ENCODE data around the gene CHD5.
"Not testable (repeated sequence)": the region's sequence is repeated elsewhere in the genome, so short reads cannot be mapped to it uniquely, and the experiment has no call there.

Gene CHD5

DNA sequence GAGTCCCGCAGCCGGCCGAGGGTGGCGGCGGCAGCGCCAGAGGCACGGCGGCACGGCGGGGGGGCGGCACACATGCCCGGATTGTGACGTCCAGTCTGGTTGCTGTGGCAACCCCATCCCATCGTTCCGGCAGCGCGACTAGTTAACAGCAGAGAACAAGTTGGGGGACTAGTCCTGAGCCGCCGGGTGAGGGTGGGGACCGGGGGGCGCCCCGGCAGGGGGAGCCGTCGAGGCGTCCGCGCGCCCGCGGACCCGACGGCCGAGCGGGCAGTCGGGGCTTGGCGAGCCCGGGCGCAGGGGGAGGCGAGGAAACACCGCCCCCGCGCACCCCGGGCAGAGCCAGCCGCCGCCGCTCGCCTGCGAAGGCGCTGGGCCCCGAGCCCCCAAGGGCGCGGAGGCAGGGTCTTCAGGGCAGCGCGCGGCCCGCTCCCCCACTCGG lies at the start of gene CHD5:
Gene CHD5 (minus strand): TSS at position 54 of the 439 bp plus-strand sequence. CDS start 298 bp downstream, outside the sequence.
- H3K27ac ChIP-seq (ENCODE audit: low read length): no peak within 1 kb of the TSS

DNA sequence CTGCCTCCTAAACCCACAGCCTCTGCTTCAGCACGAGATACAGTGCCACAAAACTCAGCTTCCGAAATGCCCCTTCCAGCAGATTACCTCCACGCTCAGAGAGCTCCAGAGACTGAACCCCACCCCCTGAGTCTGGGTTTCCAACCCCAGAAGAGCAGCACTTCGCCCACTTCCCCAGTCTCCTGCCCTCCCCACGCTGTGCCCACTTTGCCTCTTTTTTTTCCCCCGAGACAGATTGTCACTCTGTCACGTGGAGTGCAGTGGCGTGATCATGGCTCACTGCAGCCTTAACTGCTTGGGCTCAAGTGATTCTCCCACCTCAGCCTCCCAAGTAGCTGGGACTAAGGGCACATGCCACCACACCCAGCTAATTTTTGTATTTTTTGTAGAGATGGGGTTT lies 45.5 kb upstream of the CHD5 start:
- Histone ChIP-seq H3K27ac (ENCODE audit: low read length) (no peak overlapping the region), H3K9me3 (ENCODE audit: control insufficient read depth, insufficient read depth, low read length) (no peaks in the 10 kb centered on the region), H3K4me1 (ENCODE audit: control insufficient read depth, insufficient read depth, low read length) (no peaks in the 10 kb centered on the region), H3K4me3 (ENCODE audit: low read length) (no peak overlapping the region), H3K36me3 (ENCODE audit: control insufficient read depth, insufficient read depth, low read length) (peaks cover 27% of the 10 kb centered on the region), H3K27me3 (ENCODE audit: control insufficient read depth, insufficient read depth, low read length) (no peaks in the 10 kb centered on the region)
- no CpG with 5 or more reads among the region's 8 CpGs for WGBS (ENCODE audit: insufficient coverage, insufficient read length)
- DNase-seq (ENCODE audit: low read depth, low spot score): no peak

More for the DNA sequence above, at the start of gene CHD5:
- H3K9me3 ChIP-seq (ENCODE audit: control insufficient read depth, insufficient read depth, low read length): no peaks in the 10 kb centered on the region
- WGBS (ENCODE audit: insufficient coverage, insufficient read length): no CpG with 5 or more reads among the region's 57 CpGs
- H3K4me1 ChIP-seq (ENCODE audit: control insufficient read depth, insufficient read depth, low read length): peaks cover 1% of the 10 kb centered on the region; the same call in 1 of the 2 replicates
- H3K36me3 ChIP-seq (ENCODE audit: control insufficient read depth, insufficient read depth, low read length): no peaks in the 10 kb centered on the region
- H3K4me3 ChIP-seq (ENCODE audit: low read length): peak within 1 kb of the TSS; percentile 43; the same call in 1 of the 2 replicates
- no peak for DNase-seq (ENCODE audit: low read depth, low spot score)
- H3K27me3 ChIP-seq (ENCODE audit: control insufficient read depth, insufficient read depth, low read length): peaks cover 17% of the 10 kb centered on the region

GRCh38 chr1:6224718-6225117 lies 44.6 kb upstream of the CHD5 start:
- no CpG with 5 or more reads among the region's 15 CpGs for WGBS (ENCODE audit: insufficient coverage, insufficient read length)
- H3K27ac ChIP-seq (ENCODE audit: low read length): no peak overlapping the region
- H3K27me3 ChIP-seq (ENCODE audit: control insufficient read depth, insufficient read depth, low read length): no peaks in the 10 kb centered on the region
- DNase-seq (ENCODE audit: low read depth, low spot score): no peak
- H3K9me3 ChIP-seq (ENCODE audit: control insufficient read depth, insufficient read depth, low read length): no peaks in the 10 kb centered on the region
- H3K4me1 ChIP-seq (ENCODE audit: control insufficient read depth, insufficient read depth, low read length): no peaks in the 10 kb centered on the region
- H3K4me3 ChIP-seq (ENCODE audit: low read length): no peak overlapping the region
- H3K36me3 ChIP-seq (ENCODE audit: control insufficient read depth, insufficient read depth, low read length): peaks cover 30% of the 10 kb centered on the region

- no peaks in the 10 kb centered on the region for H3K27me3 ChIP-seq (ENCODE audit: control insufficient read depth, insufficient read depth, low read length)
- peaks cover 30% of the 10 kb centered on the region for H3K36me3 ChIP-seq (ENCODE audit: control insufficient read depth, insufficient read depth, low read length)
- H3K4me3 ChIP-seq (ENCODE audit: low read length): no peak overlapping the region
- no peaks in the 10 kb centered on the region for H3K4me1 ChIP-seq (ENCODE audit: control insufficient read depth, insufficient read depth, low read length)
- no peak overlapping the region for H3K27ac ChIP-seq (ENCODE audit: low read length)
- no peaks in the 10 kb centered on the region for H3K9me3 ChIP-seq (ENCODE audit: control insufficient read depth, insufficient read depth, low read length)
- DNase-seq (ENCODE audit: low read depth, low spot score): no peak
- WGBS (ENCODE audit: insufficient coverage, insufficient read length): no CpG with 5 or more reads among the region's 13 CpGs
Observed at GRCh38 chr1:6223617-6224016, 43.5 kb upstream of the CHD5 start.

DNA sequence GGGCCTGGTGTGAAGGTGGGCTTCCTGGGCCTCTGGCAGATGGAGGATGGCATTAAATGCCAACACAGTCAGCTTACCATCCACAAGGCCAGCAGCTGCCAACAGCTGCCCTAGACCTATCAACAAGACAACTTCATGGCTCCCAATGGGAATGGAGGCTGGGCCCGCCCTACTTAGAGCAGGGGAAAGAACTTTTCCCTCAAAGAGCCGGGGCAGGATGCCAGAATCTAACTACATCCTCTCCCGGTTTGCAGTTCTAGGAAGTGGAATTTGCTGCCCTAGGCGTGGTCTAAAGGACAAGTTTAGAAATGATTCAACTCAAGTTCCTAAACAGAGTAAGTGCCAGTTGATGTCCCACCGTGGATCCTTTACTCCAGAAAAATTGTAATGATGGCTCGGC lies 42.5 kb upstream of the CHD5 start:
- no peaks in the 10 kb centered on the region for H3K4me1 ChIP-seq (ENCODE audit: control insufficient read depth, insufficient read depth, low read length)
- no peak for DNase-seq (ENCODE audit: low read depth, low spot score)
- WGBS (ENCODE audit: insufficient coverage, insufficient read length): no CpG with 5 or more reads among the region's 6 CpGs
- no peaks in the 10 kb centered on the region for H3K9me3 ChIP-seq (ENCODE audit: control insufficient read depth, insufficient read depth, low read length)
- peaks cover 30% of the 10 kb centered on the region for H3K36me3 ChIP-seq (ENCODE audit: control insufficient read depth, insufficient read depth, low read length)
- no peak overlapping the region for H3K27ac ChIP-seq (ENCODE audit: low read length)
- no peaks in the 10 kb centered on the region for H3K27me3 ChIP-seq (ENCODE audit: control insufficient read depth, insufficient read depth, low read length)
- no peak overlapping the region for H3K4me3 ChIP-seq (ENCODE audit: low read length)

- no peak for DNase-seq (ENCODE audit: low read depth, low spot score)
- Histone ChIP-seq H3K4me3 (ENCODE audit: low read length) (no peak overlapping the region), H3K27ac (ENCODE audit: low read length) (no peak overlapping the region), H3K9me3 (ENCODE audit: control insufficient read depth, insufficient read depth, low read length) (no peaks in the 10 kb centered on the region), H3K27me3 (ENCODE audit: control insufficient read depth, insufficient read depth, low read length) (no peaks in the 10 kb centered on the region), H3K4me1 (ENCODE audit: control insufficient read depth, insufficient read depth, low read length) (no peaks in the 10 kb centered on the region), H3K36me3 (ENCODE audit: control insufficient read depth, insufficient read depth, low read length) (peaks cover 24% of the 10 kb centered on the region)
- no CpG with 5 or more reads among the region's 12 CpGs for WGBS (ENCODE audit: insufficient coverage, insufficient read length)
Observed at GRCh38 chr1:6221210-6221784, 41.2 kb upstream of the CHD5 start.

GRCh38 chr1:6220236-6220635 lies 40.1 kb upstream of the CHD5 start:
- WGBS (ENCODE audit: insufficient coverage, insufficient read length): no CpG with 5 or more reads among the region's 8 CpGs
- no peak for DNase-seq (ENCODE audit: low read depth, low spot score)

DNA sequence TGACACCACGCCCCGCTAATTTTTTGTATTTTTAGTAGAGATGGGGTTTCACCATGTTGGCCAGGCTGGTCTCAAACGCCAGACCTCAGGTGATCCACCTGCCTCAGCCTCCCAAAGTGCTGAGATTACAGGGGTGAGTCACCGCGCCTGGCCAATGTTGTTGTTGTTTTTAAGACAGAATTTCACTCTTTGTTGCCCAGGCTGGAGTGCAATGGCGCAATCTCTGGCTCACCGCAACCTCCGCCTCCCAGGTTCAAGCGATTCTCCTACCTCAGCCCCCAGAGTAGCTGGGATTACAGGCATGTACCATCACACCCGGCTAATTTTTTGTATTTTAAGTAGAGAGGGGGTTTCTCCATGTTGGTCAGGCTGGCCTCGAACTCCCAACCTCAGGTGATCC lies 39.5 kb upstream of the CHD5 start:
- no CpG with 5 or more reads among the region's 11 CpGs for WGBS (ENCODE audit: insufficient coverage, insufficient read length)
- peaks cover 14% of the 10 kb centered on the region for H3K36me3 ChIP-seq (ENCODE audit: control insufficient read depth, insufficient read depth, low read length)
- DNase-seq (ENCODE audit: low read depth, low spot score); H3K27ac ChIP-seq (ENCODE audit: low read length); H3K27me3 ChIP-seq (ENCODE audit: control insufficient read depth, insufficient read depth, low read length); H3K4me1 ChIP-seq (ENCODE audit: control insufficient read depth, insufficient read depth, low read length); H3K4me3 ChIP-seq (ENCODE audit: low read length); H3K9me3 ChIP-seq (ENCODE audit: control insufficient read depth, insufficient read depth, low read length): not testable (repeated sequence)

More at GRCh38 chr1:6220236-6220635, 40.1 kb upstream of the CHD5 start:
- Histone ChIP-seq H3K4me3 (ENCODE audit: low read length) (no peak overlapping the region), H3K27ac (ENCODE audit: low read length) (no peak overlapping the region), H3K4me1 (ENCODE audit: control insufficient read depth, insufficient read depth, low read length) (no peaks in the 10 kb centered on the region), H3K36me3 (ENCODE audit: control insufficient read depth, insufficient read depth, low read length) (peaks cover 20% of the 10 kb centered on the region), H3K27me3 (ENCODE audit: control insufficient read depth, insufficient read depth, low read length) (no peaks in the 10 kb centered on the region), H3K9me3 (ENCODE audit: control insufficient read depth, insufficient read depth, low read length) (no peaks in the 10 kb centered on the region)

- Histone ChIP-seq H3K27me3 (ENCODE audit: control insufficient read depth, insufficient read depth, low read length) (no peaks in the 10 kb centered on the region), H3K27ac (ENCODE audit: low read length) (no peak overlapping the region)
- WGBS (ENCODE audit: insufficient coverage, insufficient read length): no CpG with 5 or more reads among the region's 16 CpGs
Observed at GRCh38 chr1:6218375-6219164, 38.4 kb upstream of the CHD5 start.

GRCh38 chr1:6212193-6212959 lies 32.3 kb upstream of the CHD5 start:
- no CpG with 5 or more reads among the region's 20 CpGs for WGBS (ENCODE audit: insufficient coverage, insufficient read length)
- Histone ChIP-seq H3K27ac (ENCODE audit: low read length) (no peak overlapping the region), H3K36me3 (ENCODE audit: control insufficient read depth, insufficient read depth, low read length) (no peaks in the 10 kb centered on the region), H3K27me3 (ENCODE audit: control insufficient read depth, insufficient read depth, low read length) (peaks cover 4% of the 10 kb centered on the region; the same call in 1 of the 2 replicates), H3K4me1 (ENCODE audit: control insufficient read depth, insufficient read depth, low read length) (peaks cover 12% of the 10 kb centered on the region), H3K9me3 (ENCODE audit: control insufficient read depth, insufficient read depth, low read length) (no peaks in the 10 kb centered on the region), H3K4me3 (ENCODE audit: low read length) (no peak overlapping the region)
- no peak for DNase-seq (ENCODE audit: low read depth, low spot score)

More at GRCh38 chr1:6218375-6219164, 38.4 kb upstream of the CHD5 start:
- H3K9me3 ChIP-seq (ENCODE audit: control insufficient read depth, insufficient read depth, low read length): no peaks in the 10 kb centered on the region
- H3K4me3 ChIP-seq (ENCODE audit: low read length): no peak overlapping the region
- H3K36me3 ChIP-seq (ENCODE audit: control insufficient read depth, insufficient read depth, low read length): peaks cover 6% of the 10 kb centered on the region
- no peak for DNase-seq (ENCODE audit: low read depth, low spot score)
- H3K4me1 ChIP-seq (ENCODE audit: control insufficient read depth, insufficient read depth, low read length): no peaks in the 10 kb centered on the region

Measured in iPS DF 6.9 (cell line).